ENCODE results near the gene AVEN.

GRCh38 chr15:33960549-33960935 is 78.5 kb downstream of the AVEN start:
- no peak for TF ChIP-seq CTCF (IDR thresholded peaks at IDR 0.05; ENCODE audit: low read length)
- TF ChIP-seq EZH2 (IDR thresholded peaks at IDR 0.05; ENCODE audit: borderline replicate concordance, low read length), result no peak

Measured in OCI-LY1 (cell line).